Measurements from ENCODE around the gene LRRC55.

The LRRC55 gene

DNA sequence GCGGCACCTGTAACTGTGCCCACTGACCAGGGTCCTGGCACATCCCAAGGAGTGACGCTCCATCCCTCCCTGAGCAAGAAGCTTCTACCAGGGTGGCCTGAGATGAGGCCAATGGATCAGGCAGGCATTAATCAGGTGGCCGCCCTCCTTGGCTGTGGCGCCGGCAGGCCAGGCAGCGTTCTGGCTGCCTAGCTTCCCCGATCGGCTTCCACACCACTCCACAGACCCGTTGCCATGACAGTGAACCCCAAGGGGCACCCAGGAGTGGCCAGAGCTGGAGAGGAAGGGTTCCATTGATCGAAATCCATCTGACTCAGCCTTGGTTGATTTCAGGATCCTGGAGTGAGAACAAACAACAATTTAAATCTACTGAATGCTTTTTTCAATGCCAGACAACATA is 20.5 kb downstream of the LRRC55 start:
- DNase-seq (ENCODE audit: low read depth, low spot score): no peak

GRCh38 chr11:57203359-57203758 is 21.6 kb downstream of the LRRC55 start:
- no peak for DNase-seq (ENCODE audit: low read depth, low spot score)

GRCh38 chr11:57203882-57204480 is 22.2 kb downstream of the LRRC55 start:
- no peak for DNase-seq (ENCODE audit: low read depth, low spot score)

DNA sequence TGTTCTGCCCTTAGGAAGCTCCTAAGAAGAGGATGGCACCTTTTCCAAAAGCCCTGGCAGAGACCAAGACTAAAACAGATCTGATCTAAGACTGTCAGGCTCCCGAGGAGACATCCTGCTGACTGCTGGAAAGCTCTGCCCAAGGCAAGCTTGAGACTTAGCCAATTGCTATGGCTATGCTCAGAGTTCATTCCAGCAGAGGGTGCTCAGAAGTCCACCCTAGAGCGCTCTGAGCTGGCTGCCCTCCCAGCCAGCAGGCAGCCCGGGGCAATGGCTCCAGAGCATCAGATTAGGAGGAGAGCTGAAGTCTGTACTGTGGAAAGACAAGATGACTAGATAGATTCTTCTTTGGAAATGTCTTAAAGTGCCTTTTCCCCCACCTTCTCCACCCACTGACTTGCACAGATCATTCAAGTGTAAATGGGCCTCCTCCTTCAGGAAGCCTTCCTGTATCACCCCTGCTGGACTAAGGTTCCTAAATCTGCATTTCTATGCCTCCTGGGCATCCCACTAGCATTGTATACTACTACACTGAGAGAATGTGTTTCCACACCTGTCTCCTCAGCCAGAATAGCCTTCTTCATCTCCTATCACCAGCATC is 23.4 kb downstream of the LRRC55 start:
- no peak for DNase-seq (ENCODE audit: low read depth, low spot score)

GRCh38 chr11:57207168-57207567 is 25.4 kb downstream of the LRRC55 start:
- DNase-seq (ENCODE audit: low read depth, low spot score): no peak

- DNase-seq (ENCODE audit: low read depth, low spot score): no peak
Measured at GRCh38 chr11:57210781-57211180, 29.0 kb downstream of the LRRC55 start.

DNA sequence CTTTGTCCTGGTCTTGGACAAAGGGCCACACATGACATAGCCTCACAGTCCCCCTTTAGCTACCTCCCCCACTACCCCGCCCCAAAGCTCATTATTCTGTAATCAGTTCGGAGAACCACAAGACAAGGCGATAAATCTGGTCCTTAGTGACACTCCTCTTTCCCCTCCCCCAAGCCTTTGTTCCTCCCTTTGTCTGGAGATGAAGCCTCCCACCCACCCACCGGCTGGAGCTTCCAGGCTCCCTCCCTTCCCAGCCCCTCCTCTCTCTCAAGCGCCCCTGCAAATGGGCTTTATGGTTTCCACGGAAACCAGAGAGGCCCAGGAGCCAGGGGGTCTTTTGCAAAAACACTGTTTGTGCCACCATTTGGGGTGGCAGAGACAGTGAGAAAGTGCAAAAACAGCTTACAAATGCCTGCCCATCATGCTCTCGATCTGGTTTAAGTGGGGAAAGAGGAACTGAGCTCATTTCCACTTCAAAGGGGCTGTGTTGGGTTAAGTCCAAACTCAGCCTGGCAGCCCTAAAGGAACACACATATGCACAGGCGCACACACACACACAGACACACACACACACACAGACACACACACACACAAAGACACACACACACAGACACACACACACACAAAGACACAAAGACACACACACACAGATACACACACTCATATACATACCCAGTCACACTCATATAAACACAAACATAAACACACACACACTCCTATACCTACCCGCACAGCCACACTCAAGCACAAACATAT is 31.8 kb downstream of the LRRC55 start:
- DNase-seq (ENCODE audit: low read depth, low spot score): no peak

GRCh38 chr11:57214098-57214417 is 32.3 kb downstream of the LRRC55 start:
- DNase-seq (ENCODE audit: low read depth, low spot score): no peak

- DNase-seq (ENCODE audit: low read depth, low spot score): no peak
Measured at GRCh38 chr11:57214494-57214893, 32.7 kb downstream of the LRRC55 start.

DNA sequence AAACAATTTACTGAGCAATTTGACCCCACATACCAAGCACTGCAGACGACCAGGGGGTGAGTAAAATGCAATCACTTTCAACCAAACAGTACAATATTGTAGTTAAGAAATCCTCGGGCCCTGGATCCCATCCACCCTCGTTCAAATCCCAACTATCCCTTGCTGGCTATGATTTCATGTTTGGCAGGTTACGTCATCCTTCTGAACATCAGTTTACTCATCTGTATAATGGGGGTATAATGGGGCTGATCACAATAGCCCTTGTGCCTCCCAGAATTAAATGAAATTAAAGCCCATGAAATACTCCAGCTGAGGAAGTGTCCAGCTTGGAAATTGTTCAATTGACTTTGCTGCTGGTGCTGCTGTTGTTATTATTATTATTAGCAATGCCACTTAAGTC is 34.7 kb downstream of the LRRC55 start:
- no peak for DNase-seq (ENCODE audit: low read depth, low spot score)

DNA sequence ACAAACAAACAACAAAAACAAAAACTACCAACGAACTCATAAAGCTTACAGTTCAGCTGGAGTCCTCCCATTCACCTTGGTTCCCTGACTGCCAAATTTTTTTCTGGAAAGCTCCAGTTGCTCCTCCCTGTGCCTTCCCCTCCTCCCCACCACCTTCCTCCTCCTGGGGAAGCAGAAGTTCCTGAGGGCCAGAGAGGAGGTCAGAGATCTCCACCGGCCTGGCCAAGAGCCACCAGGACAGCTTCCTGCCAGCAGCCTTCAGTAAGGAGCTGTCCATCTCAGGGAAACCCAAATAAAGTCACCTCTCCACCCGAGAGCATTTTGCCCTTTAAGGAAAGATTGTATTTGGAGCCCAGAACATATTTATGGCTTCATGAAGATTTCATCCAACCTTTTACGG is 35.3 kb downstream of the LRRC55 start:
- DNase-seq (ENCODE audit: low read depth, low spot score): no peak

GRCh38 chr11:57219021-57219627 is 37.4 kb downstream of the LRRC55 start:
- no peak for DNase-seq (ENCODE audit: low read depth, low spot score)

- no peak for DNase-seq (ENCODE audit: low read depth, low spot score)
Measured at GRCh38 chr11:57222239-57222638, 40.5 kb downstream of the LRRC55 start.

DNA sequence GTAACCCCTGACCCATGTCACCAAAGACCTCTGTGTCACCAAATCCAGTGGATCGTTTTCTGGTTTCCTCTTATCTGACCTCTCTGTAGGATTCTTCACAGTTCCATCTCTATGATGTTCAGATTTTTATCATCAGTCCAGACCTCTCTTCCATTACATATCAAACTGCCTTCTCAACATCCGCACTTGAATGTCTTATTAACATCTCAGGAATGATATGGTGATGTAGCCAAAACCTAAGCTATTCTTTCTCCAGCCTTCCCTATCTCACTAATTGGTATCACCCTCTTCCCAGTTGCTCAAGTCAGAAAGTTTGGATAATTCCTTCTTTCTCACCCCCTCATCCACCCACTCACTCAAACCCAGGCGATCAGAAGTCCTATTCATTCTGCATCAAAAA is 41.8 kb downstream of the LRRC55 start:
- no peak for DNase-seq (ENCODE audit: low read depth, low spot score)

- no peak for DNase-seq (ENCODE audit: low read depth, low spot score)
Measured at GRCh38 chr11:57224128-57224527, 42.4 kb downstream of the LRRC55 start.

- DNase-seq (ENCODE audit: low read depth, low spot score): no peak
Measured at GRCh38 chr11:57224537-57224936, 42.8 kb downstream of the LRRC55 start.

GRCh38 chr11:57228600-57228999 is 46.8 kb downstream of the LRRC55 start:
- no peak for DNase-seq (ENCODE audit: low read depth, low spot score)

DNA sequence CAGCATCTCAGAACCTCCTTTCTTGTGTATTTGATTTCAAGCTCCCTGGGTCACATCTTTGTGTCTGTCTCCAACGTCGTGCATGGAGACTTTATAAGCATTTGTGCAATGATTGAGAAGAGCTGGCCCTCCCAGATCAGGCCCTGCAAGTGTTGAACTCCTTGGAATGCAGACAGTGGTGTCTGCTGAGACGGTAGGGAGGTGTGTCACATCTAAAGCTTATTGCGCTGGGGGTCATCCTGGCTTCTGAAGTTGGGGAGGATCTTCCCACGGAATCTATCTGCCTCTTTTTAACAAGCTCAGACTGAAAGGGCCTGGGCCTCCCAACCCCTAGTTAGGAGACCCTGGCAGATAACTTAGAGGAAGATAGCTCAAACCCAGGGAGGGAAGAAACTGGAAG is 48.6 kb downstream of the LRRC55 start:
- DNase-seq (ENCODE audit: low read depth, low spot score): no peak

DNA sequence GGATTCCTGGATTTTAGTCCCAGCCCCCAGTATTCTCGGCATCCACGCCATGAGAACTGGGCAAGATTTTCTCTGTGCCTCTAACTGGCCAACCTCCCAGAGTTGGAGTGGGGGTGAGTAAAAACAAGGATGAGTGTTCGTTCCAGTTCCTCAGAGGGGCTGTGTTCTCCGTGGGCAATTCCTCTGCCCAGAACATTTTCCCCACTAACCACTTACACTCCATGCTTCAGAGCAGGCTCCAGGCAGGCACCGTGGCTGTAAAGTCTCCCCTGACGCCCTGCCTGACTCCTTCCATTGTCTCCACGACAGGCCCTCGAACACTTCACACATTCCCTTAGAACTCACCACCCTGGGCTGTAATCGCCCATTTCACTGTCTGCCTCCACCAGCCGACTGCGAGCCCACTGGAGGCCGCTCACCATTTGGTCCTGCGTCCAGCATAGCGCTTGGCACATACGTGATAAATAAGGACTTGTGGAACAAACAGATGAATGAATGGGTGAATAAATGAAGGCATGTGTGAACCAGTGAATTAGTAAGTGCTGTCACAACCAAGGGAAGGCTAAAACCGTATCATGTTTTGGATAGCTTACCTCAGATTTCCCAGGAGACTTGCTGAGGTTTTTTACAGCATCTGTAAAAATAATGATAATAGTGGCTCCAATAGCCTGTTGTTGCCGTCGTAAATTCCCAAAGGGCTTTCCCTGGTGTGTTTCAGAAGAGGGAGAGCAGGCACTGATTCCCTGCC is 49.2 kb downstream of the LRRC55 start:
- DNase-seq (ENCODE audit: low read depth, low spot score): no peak

GRCh38 chr11:57231539-57232253 is 49.9 kb downstream of the LRRC55 start:
- no peak for DNase-seq (ENCODE audit: low read depth, low spot score)

GRCh38 chr11:57233702-57234101 is 51.9 kb downstream of the LRRC55 start:
- no peak for DNase-seq (ENCODE audit: low read depth, low spot score)
